Stimulated activated effector memory CD8-positive, alpha-beta T cell treated with anti-CD3 and anti-CD28 coated beads, Interleukin-12 subunit alpha, Interleukin-12 subunit beta, amount 100 ng/mL, for 72 hours (primary cell): ENCODE measurements around the gene KLHDC8B.
A peak's percentile ranks its signal among the peaks of the same experiment; 100 is the strongest.

ENCODE experiments used
- ATAC-seq: fragments of 150-1000 bp; cut with Tn5 transposase; 2 replicates; pipeline ENCODE4 v1.10.0; 2021
- DNase-seq, 2 donors: peaks; one replicate each; pipeline ENCODE4 v3.0.0; 2021 to 2022; ENCODE audit warnings: low spot score in 2 of 2
- H3K27ac Mint-ChIP-seq: one replicate; pipeline ENCODE4 v1.8.0; 2022; ENCODE audit warnings: mild to moderate bottlenecking, mixed read lengths
- H3K36me3 Mint-ChIP-seq: one replicate; pipeline ENCODE4 v1.8.0; 2022; ENCODE audit warnings: mild to moderate bottlenecking, mixed read lengths
- H3K4me1 Mint-ChIP-seq: one replicate; pipeline ENCODE4 v1.8.0; 2022; ENCODE audit warnings: mixed read lengths
- H3K4me3 Mint-ChIP-seq: one replicate; pipeline ENCODE4 v1.8.0; 2022; ENCODE audit warnings: mild to moderate bottlenecking, mixed read lengths
- H3K9me3 Mint-ChIP-seq: one replicate; pipeline ENCODE4 v1.8.0; 2022; ENCODE audit warnings: mixed read lengths

Gene KLHDC8B

GRCh38 chr3:49140080-49140479 lies 31.3 kb upstream of the KLHDC8B start:
- no peaks in the 10 kb centered on the region for H3K36me3 Mint-ChIP-seq
- H3K4me1 Mint-ChIP-seq, result no peaks in the 10 kb centered on the region
- no peak for ATAC-seq
- no peak overlapping the region for H3K4me3 Mint-ChIP-seq
- no peak for DNase-seq
- peaks cover 3% of the 10 kb centered on the region for H3K9me3 Mint-ChIP-seq
- no peak overlapping the region for H3K27ac Mint-ChIP-seq

GRCh38 chr3:49148159-49148558 lies 23.2 kb upstream of the KLHDC8B start:
- H3K4me1 Mint-ChIP-seq, result no peaks in the 10 kb centered on the region
- no peak for DNase-seq
- no peak overlapping the region for H3K27ac Mint-ChIP-seq
- no peaks in the 10 kb centered on the region for H3K36me3 Mint-ChIP-seq
- no peak overlapping the region for H3K4me3 Mint-ChIP-seq
- no peak for ATAC-seq
- no peaks in the 10 kb centered on the region for H3K9me3 Mint-ChIP-seq

GRCh38 chr3:49151610-49152009 lies 19.8 kb upstream of the KLHDC8B start:
- H3K27ac Mint-ChIP-seq, result no peak overlapping the region
- no peak overlapping the region for H3K4me3 Mint-ChIP-seq
- no peak for ATAC-seq
- DNase-seq, result no peak
- no peaks in the 10 kb centered on the region for H3K9me3 Mint-ChIP-seq
- no peaks in the 10 kb centered on the region for H3K36me3 Mint-ChIP-seq
- no peaks in the 10 kb centered on the region for H3K4me1 Mint-ChIP-seq

DNA sequence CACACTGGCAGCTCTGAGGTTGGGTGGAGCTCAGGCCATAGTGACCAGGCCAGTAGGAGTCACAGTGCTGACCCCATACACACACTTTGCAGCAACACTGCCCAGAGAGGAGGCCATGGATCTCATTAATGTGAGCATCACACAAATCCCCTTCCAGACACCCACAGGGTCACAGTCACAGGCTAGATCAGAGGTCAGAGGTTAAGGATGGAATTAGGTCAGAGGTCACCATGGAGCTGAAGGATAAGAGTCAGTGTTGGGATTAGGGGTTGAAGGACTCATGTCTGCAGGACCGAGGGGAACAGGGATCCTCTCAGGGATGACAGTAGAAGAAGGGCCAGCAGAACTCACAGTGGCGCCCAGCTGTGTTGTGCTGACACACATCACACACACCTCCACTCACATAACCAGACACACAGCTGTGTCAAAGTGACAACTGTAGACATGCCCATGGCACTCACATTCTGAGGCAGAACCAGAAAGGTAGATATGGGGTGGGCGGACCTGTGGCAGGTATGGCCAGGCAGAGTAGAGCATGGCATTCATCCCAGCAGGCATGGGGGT lies 18.0 kb upstream of the KLHDC8B start:
- no peaks in the 10 kb centered on the region for H3K9me3 Mint-ChIP-seq
- H3K27ac Mint-ChIP-seq, result no peak overlapping the region
- ATAC-seq, result no peak
- no peak for DNase-seq
- H3K4me1 Mint-ChIP-seq, result peaks cover 6% of the 10 kb centered on the region
- H3K36me3 Mint-ChIP-seq, result no peaks in the 10 kb centered on the region
- no peak overlapping the region for H3K4me3 Mint-ChIP-seq

- Mint-ChIP-seq H3K4me1 (peaks cover 9% of the 10 kb centered on the region), H3K9me3 (no peaks in the 10 kb centered on the region), H3K27ac (no peak overlapping the region), H3K4me3 (no peak overlapping the region), H3K36me3 (peaks cover 10% of the 10 kb centered on the region)
- ATAC-seq (no peak), DNase-seq (no peak)
Measured at GRCh38 chr3:49157289-49157688, 14.1 kb upstream of the KLHDC8B start.

- H3K9me3 Mint-ChIP-seq, result no peaks in the 10 kb centered on the region
- peaks cover 16% of the 10 kb centered on the region for H3K4me1 Mint-ChIP-seq
- peak; percentile 76 for ATAC-seq
- peaks cover 17% of the 10 kb centered on the region for H3K36me3 Mint-ChIP-seq
- H3K4me3 Mint-ChIP-seq, result no peak overlapping the region
- peak overlapping the region; percentile 41 for H3K27ac Mint-ChIP-seq
- peak; percentile 30 to 65 for DNase-seq
Measured at GRCh38 chr3:49158103-49158709, 13.2 kb upstream of the KLHDC8B start.

- no peaks in the 10 kb centered on the region for H3K9me3 Mint-ChIP-seq
- no peak for ATAC-seq
- H3K27ac Mint-ChIP-seq, result peak overlapping the region; percentile 41
- peaks cover 23% of the 10 kb centered on the region for H3K36me3 Mint-ChIP-seq
- H3K4me3 Mint-ChIP-seq, result no peak overlapping the region
- DNase-seq, result no peak
- peaks cover 20% of the 10 kb centered on the region for H3K4me1 Mint-ChIP-seq
Measured at GRCh38 chr3:49158792-49159191, 12.6 kb upstream of the KLHDC8B start.

DNA sequence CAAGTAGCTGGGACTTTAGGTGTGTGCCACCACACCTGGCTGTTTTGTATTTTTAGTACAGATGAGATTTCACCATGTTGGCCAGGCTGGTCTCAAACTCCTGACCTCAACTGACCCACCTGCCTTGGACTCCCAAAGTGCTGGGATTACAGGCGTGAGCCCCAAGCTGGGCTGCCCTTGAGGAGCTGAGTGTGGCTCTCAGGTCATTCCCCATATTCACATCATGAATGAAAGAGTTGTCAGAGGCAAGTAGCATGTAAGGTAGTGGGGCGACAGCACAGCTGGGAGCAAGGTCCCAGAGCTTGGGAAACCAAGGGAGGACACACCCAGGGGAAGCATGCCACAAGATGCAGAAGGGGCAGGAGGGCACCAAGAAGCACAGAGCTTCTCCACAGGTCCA lies 10.2 kb upstream of the KLHDC8B start:
- no peak overlapping the region for H3K4me3 Mint-ChIP-seq
- peaks cover 29% of the 10 kb centered on the region for H3K36me3 Mint-ChIP-seq
- peaks cover 40% of the 10 kb centered on the region for H3K4me1 Mint-ChIP-seq

GRCh38 chr3:49161808-49162530 lies 9.4 kb upstream of the KLHDC8B start:
- Mint-ChIP-seq H3K36me3 (peaks cover 29% of the 10 kb centered on the region), H3K9me3 (no peaks in the 10 kb centered on the region), H3K4me1 (peaks cover 40% of the 10 kb centered on the region), H3K27ac (peak overlapping the region; percentile 45), H3K4me3 (no peak overlapping the region)
- DNase-seq (no peak), ATAC-seq (peak; percentile 57)

More for the DNA sequence above, 10.2 kb upstream of the KLHDC8B start:
- no peak for DNase-seq
- ATAC-seq, result no peak
- Mint-ChIP-seq H3K27ac (peak overlapping the region; percentile 45), H3K9me3 (no peaks in the 10 kb centered on the region)

- Mint-ChIP-seq H3K4me1 (peaks cover 40% of the 10 kb centered on the region), H3K27ac (no peak overlapping the region), H3K9me3 (no peaks in the 10 kb centered on the region), H3K36me3 (peaks cover 29% of the 10 kb centered on the region), H3K4me3 (no peak overlapping the region)
- no peak for ATAC-seq
- no peak for DNase-seq
Measured at GRCh38 chr3:49162751-49163419, 8.5 kb upstream of the KLHDC8B start.

- Mint-ChIP-seq H3K4me3 (peak overlapping the region; percentile 26), H3K4me1 (peaks cover 34% of the 10 kb centered on the region), H3K27ac (no peak overlapping the region)
Measured at GRCh38 chr3:49163609-49164008, 7.8 kb upstream of the KLHDC8B start.

DNA sequence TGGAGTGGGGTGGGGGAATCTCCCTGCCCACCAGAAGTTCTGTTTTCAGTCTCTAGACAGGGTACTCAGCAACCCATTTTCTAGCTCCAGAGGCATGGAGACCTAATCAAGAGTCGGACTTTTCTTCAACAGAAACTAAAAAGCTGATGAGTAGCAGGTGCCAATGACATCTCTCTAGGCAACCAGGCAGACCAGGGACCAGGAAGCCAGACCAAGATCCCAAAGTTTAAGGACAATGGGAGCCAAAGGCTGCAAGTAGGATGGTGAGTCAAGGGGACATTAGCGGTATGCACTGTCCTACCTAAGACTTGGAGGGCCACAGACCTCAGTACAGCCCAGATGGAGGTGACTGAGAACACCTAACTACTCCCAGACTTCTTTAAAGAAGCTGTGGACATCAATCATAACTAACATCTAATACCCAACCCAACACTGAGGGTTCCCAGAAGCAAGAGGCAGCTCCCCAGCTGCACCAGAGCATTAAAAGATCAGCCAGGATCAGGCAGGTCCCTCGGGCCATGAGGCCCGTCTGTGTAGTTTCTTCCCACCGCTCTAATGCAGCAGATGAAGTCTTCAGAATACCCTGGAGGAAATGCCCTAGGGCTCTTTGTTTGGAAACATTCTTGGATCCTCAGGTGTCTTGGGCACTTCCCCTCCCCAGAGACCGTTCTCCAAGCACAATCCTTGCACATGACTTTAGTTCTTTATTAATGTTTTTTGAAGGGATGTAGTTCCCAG lies 6.2 kb upstream of the KLHDC8B start:
- DNase-seq (no peak), ATAC-seq (no peak)
- no peaks in the 10 kb centered on the region for H3K9me3 Mint-ChIP-seq
- peak overlapping the region; percentile 95 for H3K27ac Mint-ChIP-seq
- H3K4me1 Mint-ChIP-seq, result peaks cover 34% of the 10 kb centered on the region
- H3K36me3 Mint-ChIP-seq, result peaks cover 29% of the 10 kb centered on the region
- H3K4me3 Mint-ChIP-seq, result peak overlapping the region; percentile 92

More at GRCh38 chr3:49163609-49164008, 7.8 kb upstream of the KLHDC8B start:
- DNase-seq (no peak), ATAC-seq (no peak)
- no peaks in the 10 kb centered on the region for H3K9me3 Mint-ChIP-seq
- H3K36me3 Mint-ChIP-seq, result peaks cover 29% of the 10 kb centered on the region

- Mint-ChIP-seq H3K9me3 (no peaks in the 10 kb centered on the region), H3K36me3 (peaks cover 29% of the 10 kb centered on the region), H3K4me1 (peaks cover 41% of the 10 kb centered on the region), H3K4me3 (peak within 1 kb of the TSS; percentile 92), H3K27ac (peak within 1 kb of the TSS; percentile 95)
- ATAC-seq (peak; percentile 81), DNase-seq (peak; percentile 63 to 86)
Measured at GRCh38 chr3:49165771-49166751, 5.3 kb upstream of the KLHDC8B start, which contains the start of gene CCDC71. Gene CCDC71, minus strand, starts transcription at chr3:49166331. Its CDS starts 2,123 bp downstream, at chr3:49164208.
